Measurements from ENCODE around the gene LSM11.
"Not testable (repeated sequence)": the region's sequence is repeated elsewhere in the genome, so short reads cannot be mapped to it uniquely, and the experiment has no call there.

The LSM11 gene

GRCh38 chr5:157743163-157744050 lies at the start of gene LSM11:
TSS of gene LSM11 (plus strand) at chr5:157743712. CDS start at chr5:157743751, 39 bp downstream.
- H3K27ac Mint-ChIP-seq = peak within 1 kb of the TSS; percentile 64
- H3K9me3 Mint-ChIP-seq = no peaks in the 10 kb centered on the region
- intact Hi-C loops (cut with micrococcal nuclease) = loop anchor here (1.0 to 5.0 kb wide), 5 partner anchors 12 to 596 kb away; partner anchors contain the start of gene THG1L
- peaks cover 15% of the 10 kb centered on the region for H3K36me3 Mint-ChIP-seq (ENCODE audit: low read depth)
- H3K27me3 Mint-ChIP-seq = peaks cover 4% of the 10 kb centered on the region
- H3K4me1 Mint-ChIP-seq (ENCODE audit: low read depth) = peaks cover 7% of the 10 kb centered on the region
- peak within 1 kb of the TSS; percentile 78 for H3K4me3 Mint-ChIP-seq

- intact Hi-C loops (cut with micrococcal nuclease); H3K4me3 Mint-ChIP-seq; H3K27ac Mint-ChIP-seq; H3K36me3 Mint-ChIP-seq (ENCODE audit: low read depth); H3K4me1 Mint-ChIP-seq (ENCODE audit: low read depth): not testable (repeated sequence)
- Mint-ChIP-seq H3K9me3 (peaks cover 24% of the 10 kb centered on the region), H3K27me3 (peaks cover 27% of the 10 kb centered on the region)
These were observed 49.7 kb upstream of the LSM11 start for GRCh38 chr5:157693816-157694215.

GRCh38 chr5:157696154-157696553 lies 47.4 kb upstream of the LSM11 start:
- H3K27ac Mint-ChIP-seq; intact Hi-C loops (cut with micrococcal nuclease); H3K36me3 Mint-ChIP-seq (ENCODE audit: low read depth); H3K4me3 Mint-ChIP-seq; H3K4me1 Mint-ChIP-seq (ENCODE audit: low read depth): not testable (repeated sequence)
- peaks cover 10% of the 10 kb centered on the region for H3K9me3 Mint-ChIP-seq
- peaks cover 14% of the 10 kb centered on the region for H3K27me3 Mint-ChIP-seq

- intact Hi-C loops (cut with micrococcal nuclease); H3K27me3 Mint-ChIP-seq; H3K9me3 Mint-ChIP-seq; H3K4me1 Mint-ChIP-seq (ENCODE audit: low read depth); H3K27ac Mint-ChIP-seq; H3K4me3 Mint-ChIP-seq; H3K36me3 Mint-ChIP-seq (ENCODE audit: low read depth): not testable (repeated sequence)
These were observed 44.8 kb upstream of the LSM11 start for GRCh38 chr5:157698674-157699073.

GRCh38 chr5:157703736-157704135 lies 39.8 kb upstream of the LSM11 start:
- peaks cover 3% of the 10 kb centered on the region for H3K27me3 Mint-ChIP-seq
- no peaks in the 10 kb centered on the region for H3K9me3 Mint-ChIP-seq
- no peaks in the 10 kb centered on the region for H3K4me1 Mint-ChIP-seq (ENCODE audit: low read depth)
- intact Hi-C loops (cut with micrococcal nuclease) = no loop called here
- H3K36me3 Mint-ChIP-seq (ENCODE audit: low read depth) = no peaks in the 10 kb centered on the region
- no peak overlapping the region for H3K4me3 Mint-ChIP-seq
- no peak overlapping the region for H3K27ac Mint-ChIP-seq

GRCh38 chr5:157708866-157709265 lies 34.6 kb upstream of the LSM11 start:
- H3K4me3 Mint-ChIP-seq = no peak overlapping the region
- H3K4me1 Mint-ChIP-seq (ENCODE audit: low read depth) = peaks cover 5% of the 10 kb centered on the region
- no peaks in the 10 kb centered on the region for H3K36me3 Mint-ChIP-seq (ENCODE audit: low read depth)
- peaks cover 9% of the 10 kb centered on the region for H3K27me3 Mint-ChIP-seq
- no peaks in the 10 kb centered on the region for H3K9me3 Mint-ChIP-seq
- H3K27ac Mint-ChIP-seq = no peak overlapping the region
- intact Hi-C loops (cut with micrococcal nuclease) = no loop called here

- Mint-ChIP-seq H3K4me3 (no peak overlapping the region), H3K27ac (no peak overlapping the region), H3K27me3 (peaks cover 9% of the 10 kb centered on the region), H3K9me3 (no peaks in the 10 kb centered on the region), H3K4me1 (ENCODE audit: low read depth) (peaks cover 5% of the 10 kb centered on the region), H3K36me3 (ENCODE audit: low read depth) (no peaks in the 10 kb centered on the region)
- intact Hi-C loops (cut with micrococcal nuclease) = no loop called here
These were observed 34.2 kb upstream of the LSM11 start for GRCh38 chr5:157709346-157709745.

GRCh38 chr5:157710431-157710830 lies 33.1 kb upstream of the LSM11 start:
- no peak overlapping the region for H3K27ac Mint-ChIP-seq
- H3K27me3 Mint-ChIP-seq = peaks cover 7% of the 10 kb centered on the region
- no peaks in the 10 kb centered on the region for H3K36me3 Mint-ChIP-seq (ENCODE audit: low read depth)
- no peaks in the 10 kb centered on the region for H3K9me3 Mint-ChIP-seq
- peaks cover 5% of the 10 kb centered on the region for H3K4me1 Mint-ChIP-seq (ENCODE audit: low read depth)
- H3K4me3 Mint-ChIP-seq = no peak overlapping the region
- intact Hi-C loops (cut with micrococcal nuclease) = loop anchor here (10.0 kb wide), 1 partner anchor 196 kb away; no protein-coding TSS in a partner anchor

GRCh38 chr5:157710882-157711281 lies 32.6 kb upstream of the LSM11 start:
- Mint-ChIP-seq H3K9me3 (no peaks in the 10 kb centered on the region), H3K4me1 (ENCODE audit: low read depth) (peaks cover 5% of the 10 kb centered on the region), H3K4me3 (no peak overlapping the region), H3K27ac (no peak overlapping the region), H3K36me3 (ENCODE audit: low read depth) (no peaks in the 10 kb centered on the region), H3K27me3 (peaks cover 7% of the 10 kb centered on the region)
- intact Hi-C loops (cut with micrococcal nuclease) = loop anchor here (10.0 kb wide), 1 partner anchor 196 kb away; no protein-coding TSS in a partner anchor

- peaks cover 10% of the 10 kb centered on the region for H3K4me1 Mint-ChIP-seq (ENCODE audit: low read depth)
- intact Hi-C loops (cut with micrococcal nuclease) = loop anchor here (10.0 kb wide), 1 partner anchor 199 kb away; no protein-coding TSS in a partner anchor
- peaks cover 6% of the 10 kb centered on the region for H3K27me3 Mint-ChIP-seq
- no peaks in the 10 kb centered on the region for H3K9me3 Mint-ChIP-seq
- no peak overlapping the region for H3K4me3 Mint-ChIP-seq
- H3K27ac Mint-ChIP-seq = no peak overlapping the region
- no peaks in the 10 kb centered on the region for H3K36me3 Mint-ChIP-seq (ENCODE audit: low read depth)
These were observed 29.5 kb upstream of the LSM11 start for GRCh38 chr5:157713830-157714595.

GRCh38 chr5:157714596-157714864 lies 29.0 kb upstream of the LSM11 start:
- intact Hi-C loops (cut with micrococcal nuclease) = loop anchor here (10.0 kb wide), 1 partner anchor 200 kb away; no protein-coding TSS in a partner anchor
- H3K27ac Mint-ChIP-seq = no peak overlapping the region

GRCh38 chr5:157718519-157718918 lies 25.0 kb upstream of the LSM11 start:
- Mint-ChIP-seq H3K27ac (no peak overlapping the region), H3K4me3 (no peak overlapping the region), H3K27me3 (no peaks in the 10 kb centered on the region)

More at GRCh38 chr5:157714596-157714864, 29.0 kb upstream of the LSM11 start:
- H3K4me1 Mint-ChIP-seq (ENCODE audit: low read depth) = peaks cover 10% of the 10 kb centered on the region
- H3K36me3 Mint-ChIP-seq (ENCODE audit: low read depth) = no peaks in the 10 kb centered on the region
- no peaks in the 10 kb centered on the region for H3K9me3 Mint-ChIP-seq
- H3K27me3 Mint-ChIP-seq = peaks cover 6% of the 10 kb centered on the region
- no peak overlapping the region for H3K4me3 Mint-ChIP-seq

GRCh38 chr5:157719245-157719644 lies 24.3 kb upstream of the LSM11 start:
- intact Hi-C loops (cut with micrococcal nuclease) = loop anchor here (5.0 to 10.0 kb wide), 3 partner anchors 204 to 392 kb away; no protein-coding TSS in a partner anchor
- Mint-ChIP-seq H3K27ac (no peak overlapping the region), H3K27me3 (no peaks in the 10 kb centered on the region), H3K36me3 (ENCODE audit: low read depth) (no peaks in the 10 kb centered on the region), H3K9me3 (no peaks in the 10 kb centered on the region), H3K4me1 (ENCODE audit: low read depth) (peaks cover 5% of the 10 kb centered on the region), H3K4me3 (no peak overlapping the region)

More at GRCh38 chr5:157718519-157718918, 25.0 kb upstream of the LSM11 start:
- peaks cover 5% of the 10 kb centered on the region for H3K4me1 Mint-ChIP-seq (ENCODE audit: low read depth)
- H3K36me3 Mint-ChIP-seq (ENCODE audit: low read depth) = no peaks in the 10 kb centered on the region
- no peaks in the 10 kb centered on the region for H3K9me3 Mint-ChIP-seq
- intact Hi-C loops (cut with micrococcal nuclease) = loop anchor here (1.0 to 10.0 kb wide), 5 partner anchors 49 to 391 kb away; no protein-coding TSS in a partner anchor

GRCh38 chr5:157721159-157721558 lies 22.4 kb upstream of the LSM11 start:
- Mint-ChIP-seq H3K36me3 (ENCODE audit: low read depth) (no peaks in the 10 kb centered on the region), H3K27me3 (no peaks in the 10 kb centered on the region), H3K27ac (no peak overlapping the region), H3K4me3 (no peak overlapping the region), H3K9me3 (no peaks in the 10 kb centered on the region), H3K4me1 (ENCODE audit: low read depth) (peaks cover 11% of the 10 kb centered on the region)
- intact Hi-C loops (cut with micrococcal nuclease) = no loop called here

Measured in dendritic cell treated with granulocyte-macrophage colony-stimulating factor and Interleukin-4, amounts not matched to agents 40 ng/mL and 50 ng/mL, for 4 days (primary cell).